NCI-H146 treated with DMSO at 0.1 percent for 48 hours (cell line): ENCODE measurements around the gene PSKH1.
"Not testable (repeated sequence)": the region's sequence is repeated elsewhere in the genome, so short reads cannot be mapped to it uniquely, and the experiment has no call there.

Experiments
- DNase-seq: peaks from one replicate; lab custom pipeline; 2025; ENCODE audit not compliant: unreplicated experiment; lab: John Stamatoyannopoulos, UW

The PSKH1 gene

DNA sequence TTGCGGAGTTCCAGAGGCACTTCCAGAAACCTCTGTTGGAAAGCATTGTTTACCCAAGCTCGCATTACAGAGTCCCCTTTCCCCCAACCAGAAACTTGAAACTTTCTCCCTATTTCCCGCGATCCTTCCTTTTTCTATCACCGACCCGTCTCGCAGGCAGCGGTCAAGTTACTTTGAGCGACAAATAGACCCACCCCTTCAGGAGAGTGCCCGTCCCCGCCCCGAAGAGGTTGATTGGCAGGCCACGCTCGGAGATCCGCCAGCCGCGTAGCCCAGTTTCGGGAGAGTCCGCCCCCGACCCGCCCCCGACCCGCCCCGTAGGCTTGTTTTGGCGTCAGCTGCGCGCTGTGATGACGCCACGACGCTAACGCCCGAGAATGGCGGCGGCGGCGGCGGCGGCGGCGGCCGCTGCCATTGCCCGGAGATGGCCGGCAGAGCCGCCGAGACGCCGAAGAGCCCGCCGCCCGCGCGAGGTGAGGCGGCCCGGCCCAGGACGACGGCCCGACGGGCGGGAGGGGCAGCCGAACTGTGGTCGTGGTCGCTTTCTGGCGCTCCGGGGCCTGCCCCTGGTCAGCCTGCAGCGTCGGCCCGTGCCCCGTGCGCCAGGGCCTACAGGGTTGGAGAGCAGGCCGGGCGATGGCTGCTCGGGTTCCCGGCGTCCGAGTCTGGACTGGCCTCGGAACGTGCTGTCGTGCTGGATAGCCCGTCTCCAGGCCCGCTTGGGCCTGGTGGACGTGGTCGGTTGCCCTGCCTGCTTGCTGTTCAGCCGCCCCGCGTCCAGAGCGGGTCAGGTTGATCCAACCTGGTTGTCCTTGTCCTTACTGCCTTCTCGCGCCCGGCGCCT is at the start of gene PSKH1:
PSKH1 (plus strand) TSS at position 356 of the 844 bp plus-strand sequence. CDS start 15,496 bp downstream, outside the sequence.
- DNase-seq, result peak; percentile 76

DNA sequence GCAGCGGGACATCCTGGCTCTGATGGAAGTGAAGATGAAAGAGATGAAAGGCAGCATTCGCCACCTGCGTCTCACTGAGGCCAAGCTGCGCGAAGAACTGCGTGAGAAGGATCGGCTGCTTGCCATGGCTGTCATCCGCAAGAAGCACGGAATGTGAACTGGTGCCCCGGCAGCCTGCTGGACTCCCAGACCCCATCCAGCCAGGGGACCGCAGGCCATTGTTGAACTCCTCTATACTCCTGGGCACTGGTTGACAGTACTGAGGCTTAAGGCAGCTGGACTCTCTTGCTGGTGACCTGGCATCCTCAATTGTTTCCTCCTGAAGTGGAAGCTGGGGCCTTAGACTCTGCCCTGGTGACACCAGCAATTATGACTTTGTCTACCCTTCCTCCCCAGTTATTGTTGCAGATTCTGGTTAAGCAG is 49.7 kb upstream of the PSKH1 start:
- no peak for DNase-seq

DNA sequence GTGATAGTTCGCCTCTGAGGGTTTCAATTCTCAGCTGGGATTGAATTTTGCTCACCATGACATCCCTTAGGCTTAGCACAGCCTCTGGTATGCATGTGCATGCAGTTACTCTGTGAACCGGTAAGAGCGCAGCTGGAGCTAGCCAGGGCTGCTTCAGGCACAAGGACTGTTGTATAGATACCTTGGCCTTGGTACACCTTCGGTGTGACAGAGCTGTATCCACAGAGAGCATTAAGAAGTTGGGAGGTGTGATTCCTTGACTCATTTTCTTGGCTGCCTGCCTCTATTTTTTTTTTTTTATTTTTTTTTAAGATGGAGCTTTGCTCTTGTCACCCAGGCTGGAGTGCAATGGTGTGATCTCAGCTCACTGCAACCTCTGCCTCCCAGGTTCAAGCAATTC is 48.6 kb upstream of the PSKH1 start:
- no peak for DNase-seq

DNA sequence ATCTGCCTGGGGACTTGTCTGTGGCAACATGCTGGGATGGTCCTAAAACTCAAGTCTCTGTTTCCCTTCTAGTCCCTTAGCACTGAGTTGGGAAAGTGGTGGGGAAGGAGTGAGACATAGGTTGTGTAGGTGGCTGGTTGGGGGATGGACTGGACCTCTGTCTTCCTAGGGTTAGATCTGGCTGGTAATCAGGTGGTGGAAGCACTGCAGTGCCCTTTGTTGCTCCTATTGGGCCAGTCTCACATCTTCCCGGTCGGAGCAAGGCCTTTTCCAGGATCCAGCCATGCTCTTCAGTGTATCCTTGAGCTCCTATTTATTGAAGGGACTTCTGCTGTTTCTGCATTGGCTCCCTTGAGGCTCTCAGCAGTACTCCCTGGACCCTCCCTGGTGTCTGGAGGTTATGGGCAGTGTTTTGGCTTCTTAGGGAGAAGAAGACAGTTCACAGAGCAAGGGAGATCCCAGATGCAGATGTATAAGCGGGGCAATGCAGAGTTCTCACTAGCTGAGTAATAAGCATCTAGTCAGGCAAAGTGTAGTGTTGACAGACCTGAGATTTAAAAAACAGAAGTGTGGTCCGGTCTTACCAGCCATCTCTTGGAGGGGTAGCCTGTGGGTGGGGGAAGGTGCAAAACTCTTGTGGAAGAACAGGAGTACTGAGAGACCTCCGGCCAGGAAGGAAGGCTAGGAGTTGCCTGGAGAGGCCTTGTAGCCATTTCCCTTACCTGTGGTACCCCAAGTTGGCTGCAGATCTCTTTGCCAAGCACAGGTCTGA is 47.6 kb upstream of the PSKH1 start:
- DNase-seq, result no peak

DNA sequence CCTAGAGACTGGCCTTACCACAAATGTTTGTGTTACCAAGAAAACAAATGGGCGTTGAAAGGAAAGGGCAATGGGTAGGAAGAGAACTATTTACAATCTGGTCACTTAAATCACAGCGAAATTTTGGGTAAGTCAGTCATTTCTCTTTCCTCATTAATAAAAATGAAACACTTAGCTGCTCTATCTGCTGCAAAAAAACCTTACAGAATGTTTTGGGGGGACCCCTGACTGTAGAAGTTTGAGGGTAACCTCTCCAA is 47.1 kb upstream of the PSKH1 start:
- no peak for DNase-seq

DNA sequence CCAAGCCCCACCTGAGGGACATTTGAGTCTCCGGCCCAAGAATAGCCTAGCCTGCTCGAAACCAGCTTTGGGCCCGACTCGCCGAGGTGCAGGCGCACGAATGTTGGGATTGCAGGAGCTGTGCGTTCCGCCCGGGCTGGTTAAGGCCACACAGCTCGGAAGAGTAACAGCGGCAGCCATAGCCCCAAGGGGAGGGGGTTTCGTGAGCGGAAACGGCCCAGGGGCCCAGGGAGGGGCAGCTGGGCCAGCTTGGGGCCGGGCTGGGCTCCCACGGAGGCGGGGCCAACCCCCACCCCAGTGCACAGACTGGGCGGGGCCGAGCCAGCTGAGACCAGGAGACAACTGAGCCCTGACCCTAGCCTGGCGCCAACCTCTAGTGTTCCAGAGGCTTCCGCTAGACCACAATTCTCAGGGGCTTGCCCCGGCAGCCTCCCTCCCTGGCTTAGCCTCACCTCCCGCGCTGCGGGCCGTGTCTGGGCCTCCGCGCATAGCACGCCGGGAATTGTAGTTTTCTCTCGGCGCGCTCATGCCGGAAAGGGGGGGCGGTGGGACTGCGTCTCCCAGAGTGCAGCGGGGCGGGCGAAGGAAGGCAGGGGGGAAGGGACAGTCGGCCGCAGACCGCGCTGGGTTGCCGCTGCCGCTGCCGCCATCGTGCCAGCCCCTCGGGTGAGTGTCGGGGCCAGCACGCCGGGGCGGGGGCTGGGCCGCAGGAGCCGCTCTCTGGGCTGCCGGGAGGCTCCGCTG is 46.6 kb upstream of the PSKH1 start, which contains the start of gene NUTF2:
NUTF2 (plus strand) TSS at position 614 of the 744 bp plus-strand sequence. CDS start 18,198 bp downstream, outside the sequence.
- DNase-seq, result peak; percentile 81

DNA sequence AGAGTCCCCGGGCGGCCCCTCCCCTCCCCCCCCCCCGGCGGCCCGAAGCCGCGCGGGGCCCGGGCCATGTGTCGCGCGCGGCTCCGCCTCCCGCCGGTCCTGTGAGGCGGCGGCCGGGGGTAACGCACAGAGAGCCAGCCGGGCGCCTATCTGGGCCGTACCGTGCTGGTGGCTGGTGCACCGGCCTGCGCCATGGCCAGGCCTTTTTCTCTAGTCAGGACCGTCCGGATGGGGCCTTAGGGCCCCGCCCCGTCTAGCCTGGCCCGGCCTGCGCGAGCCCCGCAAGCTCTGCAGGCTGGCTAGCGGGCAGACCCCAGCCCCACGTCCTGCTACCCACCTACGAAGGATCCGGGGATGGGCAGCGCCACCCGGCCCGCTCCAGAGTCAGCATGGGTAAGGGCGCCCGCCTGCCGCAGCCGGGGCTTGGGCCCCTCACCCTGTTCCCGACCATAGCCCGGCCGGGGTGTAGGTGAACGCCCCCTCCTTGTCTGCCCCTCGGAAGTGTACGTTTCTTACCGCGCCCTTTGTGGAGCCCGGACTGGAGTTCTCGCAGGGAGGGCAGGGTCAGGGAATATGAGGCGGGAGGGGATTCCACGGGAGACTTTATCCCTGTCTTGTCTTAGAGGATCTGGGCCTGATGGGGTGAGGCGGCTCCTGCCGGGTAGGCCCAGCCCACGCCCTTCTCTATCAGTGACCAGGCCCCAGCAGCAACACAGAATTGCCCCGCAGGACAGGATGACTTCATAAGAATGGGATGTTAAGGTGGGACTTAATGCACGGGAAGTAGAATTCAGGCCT is 45.8 kb upstream of the PSKH1 start, which contains the start of gene CENPT:
CENPT (minus strand) TSS at position 630 of the 798 bp plus-strand sequence. CDS start 13,834 bp downstream, outside the sequence.
- DNase-seq, result no peak

DNA sequence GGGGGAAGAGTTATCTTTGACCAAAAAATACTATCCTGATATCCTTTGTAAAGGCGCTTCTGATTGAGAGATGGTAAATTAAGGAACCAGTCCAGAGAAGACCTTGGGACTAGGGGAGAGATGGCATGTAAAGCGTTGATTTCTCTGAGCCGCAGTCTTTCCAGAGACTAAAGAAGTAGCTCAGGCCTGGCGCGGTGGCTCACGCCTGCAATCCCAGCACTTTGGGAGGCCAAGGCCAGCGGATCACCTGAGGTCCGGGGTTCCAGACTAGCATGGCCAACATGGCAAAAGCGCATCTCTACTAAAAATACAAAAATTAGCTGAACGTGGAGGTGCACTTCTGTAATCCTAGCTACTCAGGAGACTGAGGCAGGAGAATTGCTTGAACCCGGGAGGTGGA is 44.9 kb upstream of the PSKH1 start:
- no peak for DNase-seq

DNA sequence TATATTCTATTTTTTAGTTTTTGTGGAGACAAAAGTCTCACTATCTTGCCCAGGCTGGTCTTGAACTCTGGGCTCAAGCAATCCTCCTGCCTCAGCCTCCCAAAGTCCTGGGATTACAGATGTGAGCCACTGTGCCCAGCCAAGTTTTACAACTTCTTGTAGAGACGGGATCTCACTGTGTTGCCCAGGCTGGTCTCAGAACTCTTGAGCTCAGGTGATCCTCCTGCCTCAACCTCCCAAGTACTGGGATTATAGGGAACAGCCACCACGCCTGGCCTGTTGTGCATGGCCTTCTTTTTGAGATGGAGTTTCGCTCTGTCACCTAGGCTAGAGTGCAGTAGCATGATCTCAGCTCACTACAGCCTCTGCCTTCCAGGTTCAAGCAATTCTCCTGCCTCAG is 39.4 kb upstream of the PSKH1 start:
- no peak for DNase-seq

DNA sequence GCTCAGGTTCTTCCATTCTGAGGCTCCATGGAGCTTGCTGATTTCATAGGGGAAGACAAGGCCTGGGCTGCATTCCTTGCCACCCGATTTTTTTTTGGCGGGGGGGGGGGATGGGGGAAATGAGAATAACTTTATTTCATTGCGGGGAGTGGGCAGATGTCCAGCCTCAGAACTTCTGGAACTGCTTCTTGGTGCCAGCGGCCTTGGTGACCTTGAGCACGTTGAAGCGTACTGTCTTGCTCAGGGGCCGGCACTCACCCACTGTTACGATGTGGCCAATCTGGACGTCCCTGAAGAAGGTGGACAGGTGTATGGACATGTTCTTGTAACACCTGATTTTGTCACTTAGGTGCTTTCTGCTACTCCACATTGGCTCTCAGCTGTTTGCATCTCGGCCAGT is 37.3 kb upstream of the PSKH1 start:
- no peak for DNase-seq

DNA sequence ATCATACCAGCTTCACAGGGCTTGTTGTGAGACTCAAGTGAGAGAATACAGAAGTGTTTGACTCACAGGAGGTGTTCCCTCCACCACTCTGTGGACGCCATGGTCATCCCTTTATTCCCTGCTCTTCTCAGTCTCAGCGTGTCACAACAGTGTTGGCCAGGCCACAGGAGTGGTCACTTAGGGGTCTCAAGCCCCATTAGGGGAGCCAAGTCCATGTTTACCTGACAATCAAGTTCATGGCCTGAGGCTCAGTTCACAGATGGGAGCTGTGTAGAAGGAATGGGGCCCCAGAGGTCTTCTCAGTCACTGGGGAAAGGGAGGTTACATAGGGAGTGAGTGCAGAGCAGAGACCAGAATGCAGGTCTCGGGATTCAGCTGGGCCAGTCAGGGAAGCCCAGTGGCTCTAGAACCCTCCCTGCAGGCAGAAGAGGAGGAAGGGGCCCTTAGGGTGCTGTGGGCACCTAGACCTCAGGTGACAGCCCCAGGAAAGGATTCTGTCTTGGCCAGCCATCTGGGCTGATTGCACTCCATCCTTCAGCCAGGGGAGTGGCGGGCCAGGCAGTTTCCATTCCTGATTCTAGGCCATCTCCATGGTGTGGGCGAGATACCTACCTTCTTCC is 36.0 kb upstream of the PSKH1 start:
- DNase-seq, result no peak

DNA sequence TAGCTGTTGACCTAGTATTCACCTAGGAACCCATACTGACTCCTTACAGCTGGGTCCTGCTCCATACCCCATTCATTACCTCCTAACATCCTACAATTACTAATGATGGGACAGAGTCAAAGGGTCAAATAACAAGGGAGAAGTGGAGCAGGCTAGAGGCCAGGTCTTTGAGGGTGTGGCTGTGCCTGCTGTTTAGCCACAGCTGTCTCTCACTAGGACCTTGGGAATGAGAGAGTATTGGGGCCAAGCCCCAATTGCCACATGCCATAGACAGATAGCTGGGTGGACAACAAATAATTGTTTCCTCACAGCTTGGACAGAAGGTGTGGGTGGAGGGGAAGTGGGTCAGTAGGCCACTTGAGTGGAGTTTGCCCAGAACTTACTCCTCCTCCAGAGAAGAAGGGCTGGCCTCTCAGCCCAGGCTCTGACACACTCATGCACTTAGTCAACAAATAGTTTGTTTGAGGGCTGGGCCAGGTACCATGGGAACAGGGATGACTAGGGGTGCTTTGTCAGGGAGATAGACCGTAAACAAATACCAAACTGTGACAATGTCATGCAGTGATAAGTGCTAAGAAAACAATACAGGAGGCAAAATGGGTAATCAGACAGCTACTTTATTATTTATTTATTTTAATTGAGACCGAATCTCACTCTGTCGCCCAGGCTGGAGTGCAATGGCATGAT is 35.4 kb upstream of the PSKH1 start:
- peak; percentile 34 for DNase-seq

DNA sequence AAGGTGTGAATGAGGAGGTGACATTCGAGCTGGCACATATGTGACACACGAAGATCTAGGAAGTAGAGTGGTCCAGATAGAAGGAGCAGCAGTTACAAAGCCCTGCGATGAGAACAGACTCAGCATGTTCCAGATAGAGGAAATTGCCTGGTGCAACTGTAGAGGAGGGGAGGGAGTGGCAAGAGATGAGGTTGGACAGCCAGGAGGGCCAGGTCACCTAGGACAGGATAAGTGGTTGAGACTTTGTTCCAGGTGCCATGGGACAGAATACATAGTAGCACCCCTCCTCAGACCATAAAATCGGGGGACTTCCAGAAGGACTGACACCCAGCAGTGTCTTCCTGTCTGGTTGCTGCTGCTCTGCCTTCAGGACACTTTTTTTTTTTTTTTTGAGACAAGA is 34.6 kb upstream of the PSKH1 start:
- no peak for DNase-seq

DNA sequence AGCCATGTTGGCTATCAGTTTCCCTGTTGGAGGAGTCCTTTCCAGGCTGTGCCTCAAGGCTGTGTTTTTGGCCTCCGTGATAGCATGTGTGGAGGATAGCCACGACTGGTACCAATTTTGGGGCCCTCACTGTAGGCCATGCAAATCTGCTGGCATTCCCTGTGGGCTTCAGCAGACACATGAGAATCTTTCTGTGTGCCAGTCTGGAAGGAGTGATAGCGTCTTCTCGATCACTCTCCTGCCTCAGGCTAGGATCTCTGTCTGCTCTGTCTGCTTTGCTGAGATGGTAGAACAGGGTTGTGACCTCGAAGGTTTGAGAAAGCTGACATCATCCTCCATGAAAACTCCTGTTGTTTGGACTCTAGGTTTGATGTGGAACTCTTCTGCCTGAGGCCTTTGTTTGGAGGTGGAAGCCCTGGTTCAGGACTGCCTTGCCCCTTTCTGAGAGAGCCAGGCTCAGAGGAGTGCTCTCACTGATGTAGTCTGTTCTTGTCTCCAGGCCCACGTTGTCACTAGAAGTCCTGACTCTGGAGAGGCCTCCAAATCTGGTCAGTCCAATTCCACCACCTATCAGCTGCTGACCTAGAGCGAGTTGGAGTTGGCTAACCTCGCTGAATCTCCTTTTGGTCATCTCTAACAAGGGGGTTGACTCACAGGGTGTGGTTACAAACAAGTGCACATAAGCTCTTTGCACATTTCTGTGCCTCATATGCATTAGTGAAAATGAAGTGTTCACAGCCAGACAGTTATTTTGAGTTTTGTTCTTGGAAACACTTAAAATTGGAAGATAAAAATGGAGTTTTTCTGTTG is 32.3 kb upstream of the PSKH1 start:
- no peak for DNase-seq

DNA sequence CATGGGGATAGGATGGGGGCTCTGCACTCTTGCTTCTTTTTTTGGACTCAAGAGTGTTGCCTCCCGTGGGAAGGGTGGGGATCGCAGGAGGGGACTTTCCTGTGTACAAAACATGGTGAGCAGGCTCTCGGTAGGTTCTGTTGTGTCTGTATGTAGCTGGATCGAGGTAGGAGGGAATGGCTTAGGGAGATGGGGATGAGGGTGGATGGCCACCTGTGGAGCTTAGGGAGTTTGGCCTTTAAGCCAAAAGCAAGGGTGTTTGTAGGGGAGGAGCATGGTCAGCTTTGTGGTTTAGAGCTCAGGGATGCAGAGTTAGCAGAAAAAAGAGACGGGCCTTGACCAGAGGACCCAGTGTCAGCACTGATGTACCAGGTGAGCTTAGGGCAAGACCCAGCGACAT is 31.2 kb upstream of the PSKH1 start:
- no peak for DNase-seq

DNA sequence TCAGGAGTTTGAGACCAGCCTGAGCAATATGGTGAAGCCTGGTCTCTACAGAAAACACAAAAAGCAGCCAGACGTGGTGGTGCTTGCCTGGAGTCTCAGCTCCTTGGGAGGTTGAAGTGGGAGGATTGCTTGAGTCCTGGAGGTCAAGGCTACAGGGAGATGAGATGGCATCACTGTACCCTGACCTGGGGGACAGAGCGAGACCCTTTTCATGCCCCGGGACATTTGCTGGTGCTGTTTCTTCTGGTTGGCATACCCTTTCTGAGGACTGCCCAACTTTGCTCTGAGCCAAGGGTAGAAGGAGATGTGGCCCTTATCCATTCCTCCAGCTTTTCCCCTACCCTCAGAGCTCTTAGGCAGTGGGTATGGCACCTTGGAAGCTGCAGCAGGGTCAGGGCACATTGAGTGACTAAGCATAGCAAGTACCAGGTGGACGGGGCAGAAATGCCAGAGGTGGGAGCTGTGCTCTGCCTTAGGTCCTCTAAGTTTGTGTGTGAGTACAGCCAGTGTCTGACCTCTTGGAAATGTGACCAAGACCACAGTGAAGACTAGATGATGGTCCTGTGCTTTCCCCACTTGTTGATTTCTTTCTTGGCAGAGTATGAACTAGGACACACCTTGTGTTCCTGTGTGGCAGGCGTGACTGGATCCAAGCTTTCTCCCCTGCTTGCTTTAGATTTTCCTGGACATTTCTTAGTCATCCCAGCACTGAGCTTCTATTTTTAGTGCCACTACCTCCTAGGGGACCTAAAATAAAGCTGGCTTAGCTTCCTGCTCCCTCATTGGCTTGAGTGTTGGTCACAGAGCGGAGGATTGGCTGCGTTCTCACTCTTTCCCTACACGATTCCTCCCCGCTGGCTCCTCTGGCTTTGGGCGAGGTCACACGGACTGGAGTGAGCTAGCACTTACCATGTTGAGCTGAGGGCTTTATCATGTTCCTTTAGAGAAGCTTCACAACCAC is 30.2 kb upstream of the PSKH1 start:
- no peak for DNase-seq

DNA sequence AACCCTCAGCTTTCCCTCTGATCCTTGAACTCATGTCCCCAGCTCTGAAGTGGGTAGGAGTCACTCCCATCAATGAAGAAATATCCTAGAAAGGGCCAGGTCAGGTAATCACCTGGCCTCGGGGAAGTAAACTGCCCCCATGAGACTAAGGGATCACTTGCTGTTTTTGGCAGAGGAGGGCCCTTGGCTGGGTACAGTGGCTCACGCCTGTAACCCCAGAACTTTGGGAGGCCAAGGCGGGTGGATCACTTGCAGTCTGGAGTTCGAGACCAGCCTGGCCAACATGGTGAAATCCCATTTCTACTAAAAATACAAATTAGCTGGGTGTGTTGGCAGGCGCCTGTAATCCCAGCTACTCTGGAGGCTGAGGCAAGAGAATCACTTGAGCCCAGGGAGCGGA is 29.0 kb upstream of the PSKH1 start:
- not testable (repeated sequence) for DNase-seq

DNA sequence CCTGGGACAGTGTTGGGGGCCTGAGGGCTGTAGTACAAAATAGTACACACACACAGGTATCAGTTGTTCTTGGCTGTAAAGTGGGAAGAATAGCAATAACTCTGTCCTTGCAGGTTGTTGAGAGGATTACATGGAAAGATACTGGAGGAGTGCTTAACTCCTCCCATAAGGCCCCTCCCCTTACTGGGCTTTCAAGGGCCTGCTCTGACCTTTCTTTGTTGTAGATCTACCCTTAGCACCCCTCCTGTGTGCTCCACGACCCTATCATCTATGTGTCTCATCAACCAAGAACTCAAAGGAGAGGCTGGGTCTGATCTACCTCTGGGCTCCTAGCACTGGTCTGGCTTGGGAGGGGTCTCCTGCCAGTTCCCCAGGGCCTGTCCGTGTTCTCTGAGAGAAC is 28.5 kb upstream of the PSKH1 start:
- DNase-seq, result no peak
